Measurements from ENCODE around the gene TMEM158. TPM values are rescaled to one million over a fixed set of nuclear protein-coding genes. Genes with fewer than 3 reads are reported as not detected.

Gene TMEM158
- total and polyA plus RNA-seq, 2 donors (not counting 1 experiment from before 2014, with no cell fraction given): 31.6 to 125 TPM

GRCh38 chr3:45208586-45208985 is 17.5 kb downstream of the TMEM158 start:
- no peaks in the 10 kb centered on the region for H4K20me1 ChIP-seq (ENCODE audit: control insufficient read depth, extremely low read depth, insufficient read depth, low read length)
- no peak overlapping the region for H3K4me2 ChIP-seq (ENCODE audit: extremely low read depth, insufficient read depth, low read length)
- no peaks in the 10 kb centered on the region for H3K79me2 ChIP-seq (ENCODE audit: control insufficient read depth, insufficient read depth, low read length)
- no peaks in the 10 kb centered on the region for H3K36me3 ChIP-seq (ENCODE audit: control insufficient read depth, insufficient read depth, low read length)
- no peaks in the 10 kb centered on the region for H3K9me3 ChIP-seq (ENCODE audit: control insufficient read depth, insufficient read depth, low read depth, low read length)
- no peak overlapping the region for H3K27ac ChIP-seq (ENCODE audit: insufficient read depth, low read length)
- no peak overlapping the region for H3K9ac ChIP-seq (ENCODE audit: insufficient read depth, low read length)
- TF ChIP-seq EZH2 (IDR thresholded peaks at IDR 0.05; ENCODE audit: low read length, missing control alignments) (no peak), CTCF (conservative IDR thresholded peaks at IDR 0.05 in 1 of 2, IDR thresholded peaks at IDR 0.05 in 1 of 2; ENCODE audit: low read depth in 1 of 2, low read length in 2 of 2) (no peak)
- no peaks in the 10 kb centered on the region for H3K27me3 ChIP-seq (ENCODE audit: control insufficient read depth, insufficient read depth, low read length)
- peaks cover 9% of the 10 kb centered on the region for H3K4me1 ChIP-seq (ENCODE audit: control insufficient read depth, extremely low read depth, insufficient read depth, low read length)
- no peak overlapping the region for H2AFZ ChIP-seq (ENCODE audit: low read length)
- H3K4me3 ChIP-seq (replicated peaks in 1 of 4; ENCODE audit: control extremely low read depth in 1 of 4, insufficient read depth in 1 of 4, low read depth in 3 of 4, low read length in 4 of 4): no peak overlapping the region
- no peak for DNase-seq (ENCODE audit: low read depth in 2 of 2)

GRCh38 chr3:45207446-45207845 is 18.6 kb downstream of the TMEM158 start:
- Histone ChIP-seq H4K20me1 (ENCODE audit: control insufficient read depth, extremely low read depth, insufficient read depth, low read length) (no peaks in the 10 kb centered on the region), H2AFZ (ENCODE audit: low read length) (no peak overlapping the region), H3K9me3 (ENCODE audit: control insufficient read depth, insufficient read depth, low read depth, low read length) (no peaks in the 10 kb centered on the region), H3K4me2 (ENCODE audit: extremely low read depth, insufficient read depth, low read length) (no peak overlapping the region), H3K36me3 (ENCODE audit: control insufficient read depth, insufficient read depth, low read length) (no peaks in the 10 kb centered on the region), H3K4me1 (ENCODE audit: control insufficient read depth, extremely low read depth, insufficient read depth, low read length) (peaks cover 9% of the 10 kb centered on the region), H3K79me2 (ENCODE audit: control insufficient read depth, insufficient read depth, low read length) (no peaks in the 10 kb centered on the region), H3K27me3 (ENCODE audit: control insufficient read depth, insufficient read depth, low read length) (no peaks in the 10 kb centered on the region), H3K27ac (ENCODE audit: insufficient read depth, low read length) (no peak overlapping the region), H3K9ac (ENCODE audit: insufficient read depth, low read length) (no peak overlapping the region), H3K4me3 (replicated peaks in 1 of 4; ENCODE audit: control extremely low read depth in 1 of 4, insufficient read depth in 1 of 4, low read depth in 3 of 4, low read length in 4 of 4) (no peak overlapping the region)
- no peak for DNase-seq (ENCODE audit: low read depth in 2 of 2)
- TF ChIP-seq EZH2 (IDR thresholded peaks at IDR 0.05; ENCODE audit: low read length, missing control alignments) (no peak), CTCF (conservative IDR thresholded peaks at IDR 0.05 in 1 of 2, IDR thresholded peaks at IDR 0.05 in 1 of 2; ENCODE audit: low read depth in 1 of 2, low read length in 2 of 2) (no peak)

- peak in 1 of 2 donors; percentile 32 for DNase-seq (ENCODE audit: low read depth in 2 of 2)
- no peak overlapping the region for H3K4me3 ChIP-seq (replicated peaks in 1 of 4; ENCODE audit: control extremely low read depth in 1 of 4, insufficient read depth in 1 of 4, low read depth in 3 of 4, low read length in 4 of 4)
- H4K20me1 ChIP-seq (ENCODE audit: control insufficient read depth, extremely low read depth, insufficient read depth, low read length): no peaks in the 10 kb centered on the region
- no peak overlapping the region for H3K9ac ChIP-seq (ENCODE audit: insufficient read depth, low read length)
- no peaks in the 10 kb centered on the region for H3K79me2 ChIP-seq (ENCODE audit: control insufficient read depth, insufficient read depth, low read length)
- no peak overlapping the region for H3K27ac ChIP-seq (ENCODE audit: insufficient read depth, low read length)
- no peaks in the 10 kb centered on the region for H3K36me3 ChIP-seq (ENCODE audit: control insufficient read depth, insufficient read depth, low read length)
- H3K4me1 ChIP-seq (ENCODE audit: control insufficient read depth, extremely low read depth, insufficient read depth, low read length): peaks cover 9% of the 10 kb centered on the region
- no peaks in the 10 kb centered on the region for H3K27me3 ChIP-seq (ENCODE audit: control insufficient read depth, insufficient read depth, low read length)
- TF ChIP-seq EZH2 (IDR thresholded peaks at IDR 0.05; ENCODE audit: low read length, missing control alignments) (no peak), CTCF (conservative IDR thresholded peaks at IDR 0.05 in 1 of 2, IDR thresholded peaks at IDR 0.05 in 1 of 2; ENCODE audit: low read depth in 1 of 2, low read length in 2 of 2) (no peak)
- no peak overlapping the region for H3K4me2 ChIP-seq (ENCODE audit: extremely low read depth, insufficient read depth, low read length)
- no peaks in the 10 kb centered on the region for H3K9me3 ChIP-seq (ENCODE audit: control insufficient read depth, insufficient read depth, low read depth, low read length)
- no peak overlapping the region for H2AFZ ChIP-seq (ENCODE audit: low read length)
Observed at GRCh38 chr3:45205126-45205525, 21.0 kb downstream of the TMEM158 start.
